Measurements from ENCODE around the gene BTF3.

The BTF3 gene

DNA sequence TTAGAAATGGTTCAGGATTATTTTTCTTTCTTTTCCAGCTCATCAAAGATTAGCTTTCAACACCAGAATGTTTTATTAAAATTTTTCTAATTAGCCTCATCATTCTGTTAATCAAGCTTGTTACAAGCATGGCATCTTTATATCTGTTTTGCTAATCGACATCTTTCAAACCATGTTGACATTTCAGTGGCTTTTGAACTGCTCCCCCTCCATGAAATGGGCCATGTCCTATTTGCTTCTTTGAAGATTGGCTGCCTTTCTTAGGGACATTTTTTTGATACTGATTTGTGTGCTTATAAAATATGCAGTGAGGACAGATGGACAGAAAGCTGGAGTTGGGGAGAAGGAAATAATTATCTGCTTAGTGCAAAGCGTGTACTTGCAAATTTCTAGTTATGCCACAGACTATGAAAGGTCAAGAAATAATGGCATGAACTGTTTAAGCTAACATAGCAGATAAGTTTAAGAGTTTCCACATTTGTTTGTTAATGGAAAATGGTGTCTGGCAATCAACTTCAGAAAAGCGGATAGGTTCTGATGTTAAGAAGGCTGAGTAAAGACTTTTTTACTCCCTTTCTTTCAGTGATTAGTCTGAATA lies 27.5 kb downstream of the BTF3 start:
- no peak for DNase-seq

DNA sequence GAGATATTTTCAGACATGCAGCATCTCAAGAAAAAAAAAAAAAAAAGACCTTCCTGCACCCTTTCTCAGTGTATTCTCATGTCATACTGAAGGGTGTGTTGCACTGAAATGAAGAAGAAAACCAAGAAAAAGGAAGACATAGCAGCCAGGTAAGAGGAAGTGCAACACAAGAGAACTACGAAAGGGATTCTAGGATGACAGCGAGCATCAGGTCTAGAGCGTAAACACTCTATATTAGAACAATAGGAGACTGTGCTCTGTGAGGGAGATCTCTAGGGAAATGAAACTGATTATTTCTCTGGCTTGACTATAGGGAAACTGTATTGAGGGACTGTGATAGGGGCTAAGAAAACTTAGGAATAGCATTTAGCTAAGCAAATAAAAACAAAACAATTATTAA lies 30.0 kb downstream of the BTF3 start:
- DNase-seq: no peak

DNA sequence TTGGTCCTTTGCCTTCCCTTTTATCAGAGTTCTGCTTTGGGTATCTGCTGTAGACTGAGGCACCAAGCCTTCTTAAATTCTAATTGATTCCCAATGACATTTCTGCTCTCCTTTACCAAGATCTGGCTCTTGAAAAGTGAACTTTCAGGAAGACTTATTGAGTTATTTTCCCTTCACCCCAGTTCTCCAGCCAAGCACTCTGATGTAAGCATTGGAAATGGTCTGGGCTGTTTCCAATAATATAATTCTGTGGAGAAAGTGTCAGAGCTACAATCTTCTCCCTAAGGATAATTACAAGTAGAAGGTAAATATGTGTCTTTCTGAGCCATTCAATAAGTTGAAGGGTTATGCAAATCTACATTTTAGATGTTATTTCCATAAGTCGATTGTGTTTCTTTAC lies 30.8 kb downstream of the BTF3 start:
- DNase-seq: no peak

DNA sequence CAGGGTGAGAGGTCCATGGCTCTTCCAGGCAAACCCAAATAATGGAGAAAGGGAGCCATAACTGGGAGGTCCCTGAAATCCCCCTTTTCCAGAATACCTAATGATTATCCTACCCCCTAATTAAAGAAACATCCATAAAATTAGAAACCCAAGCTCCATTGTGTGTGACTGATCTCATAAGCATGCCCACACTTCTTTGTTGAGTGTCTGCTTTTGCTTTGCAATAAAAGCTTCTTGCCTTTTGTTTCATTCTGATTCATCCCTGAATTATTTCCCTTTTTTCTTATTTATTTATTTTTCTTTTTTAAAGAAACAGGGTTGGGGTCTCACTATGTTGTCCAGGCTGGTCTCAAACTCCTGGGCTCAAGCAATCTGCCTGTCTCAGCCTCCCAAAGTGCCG lies 33.1 kb downstream of the BTF3 start:
- DNase-seq: no peak

DNA sequence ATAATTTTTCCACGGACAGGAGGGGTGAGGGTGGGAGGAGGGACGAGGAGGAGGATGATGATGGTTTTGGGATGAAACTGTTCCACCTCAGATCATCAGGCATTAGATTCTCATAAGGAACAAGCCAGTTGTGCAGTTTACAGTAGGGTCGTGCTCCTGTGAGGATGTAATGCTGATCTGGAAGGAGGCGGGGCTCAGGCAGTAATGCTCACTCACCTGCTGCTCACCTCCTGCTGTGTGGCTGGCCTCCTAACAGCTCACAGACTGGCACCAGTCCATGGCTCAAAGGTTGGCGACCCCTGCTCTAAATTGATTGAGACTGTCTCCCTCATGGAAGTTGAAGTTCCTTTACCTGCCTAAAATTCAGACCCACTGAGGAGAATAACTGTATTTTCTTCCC lies 34.0 kb downstream of the BTF3 start:
- DNase-seq: no peak

DNA sequence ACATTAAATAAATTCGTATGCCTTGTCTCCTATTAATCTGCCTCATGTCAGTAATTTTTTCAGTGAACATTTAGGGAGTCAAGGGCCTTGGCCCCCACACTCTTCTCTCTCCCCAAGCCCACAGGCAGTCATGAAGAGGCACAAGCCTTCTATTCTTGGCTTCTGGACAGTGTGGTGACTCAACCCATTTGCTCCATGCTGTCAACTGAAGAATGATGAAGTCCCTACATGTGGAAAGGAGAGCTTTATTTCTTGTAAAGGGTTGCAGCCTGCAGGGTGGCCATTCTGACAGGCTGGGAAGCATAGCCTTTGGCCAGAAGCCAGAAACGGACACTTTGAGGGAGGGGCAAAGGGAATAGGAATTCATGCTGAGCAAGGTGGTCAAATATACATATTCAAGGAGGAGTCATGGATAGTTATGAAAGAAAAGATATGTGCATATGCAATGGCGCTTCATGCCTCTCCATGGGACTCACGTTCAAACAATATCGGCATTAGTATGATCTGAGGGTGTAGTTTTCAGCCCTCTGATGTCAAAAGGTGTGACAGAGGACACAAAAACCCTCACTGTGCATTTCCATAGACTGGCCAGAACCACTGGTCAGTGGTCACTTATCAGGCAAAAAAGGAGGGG lies 35.9 kb downstream of the BTF3 start:
- DNase-seq: no peak

DNA sequence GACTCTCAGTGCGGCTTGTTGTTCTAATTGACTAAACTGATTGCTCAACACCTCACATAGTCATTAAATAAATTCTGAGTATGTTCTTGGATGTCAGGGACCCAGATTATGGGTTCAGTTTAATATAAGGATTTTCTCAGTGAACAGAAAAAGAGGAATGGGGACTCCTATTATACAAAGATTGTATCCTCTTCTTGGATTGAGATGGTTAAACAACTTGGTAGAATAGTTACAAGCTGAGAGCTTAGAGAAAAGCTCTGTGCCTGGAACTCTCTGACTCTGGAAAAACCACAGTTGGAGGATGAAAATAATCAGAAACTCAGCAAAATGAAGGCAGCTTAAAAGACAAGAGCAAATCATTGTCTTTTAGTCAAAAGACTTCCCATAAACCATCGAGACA lies 36.7 kb downstream of the BTF3 start:
- DNase-seq: no peak

DNA sequence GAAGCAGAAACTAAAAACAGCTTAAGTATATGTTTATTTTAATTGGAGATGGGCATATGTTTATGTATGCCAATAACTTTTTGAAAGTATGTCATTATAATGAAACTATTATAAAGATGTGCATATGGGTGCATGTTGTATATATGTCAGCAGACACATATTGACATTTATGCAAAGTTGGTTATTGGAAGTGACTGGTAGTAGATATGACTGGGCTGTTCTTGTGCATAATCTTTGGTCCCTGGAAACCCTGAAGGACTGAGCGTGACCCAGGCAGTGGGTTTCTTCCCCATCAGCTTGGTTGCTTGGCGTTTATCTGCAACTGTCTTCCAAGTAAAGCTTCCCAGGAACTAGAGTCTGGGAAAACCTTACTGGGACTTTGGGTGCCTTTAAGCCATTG lies 41.5 kb downstream of the BTF3 start:
- DNase-seq: no peak

DNA sequence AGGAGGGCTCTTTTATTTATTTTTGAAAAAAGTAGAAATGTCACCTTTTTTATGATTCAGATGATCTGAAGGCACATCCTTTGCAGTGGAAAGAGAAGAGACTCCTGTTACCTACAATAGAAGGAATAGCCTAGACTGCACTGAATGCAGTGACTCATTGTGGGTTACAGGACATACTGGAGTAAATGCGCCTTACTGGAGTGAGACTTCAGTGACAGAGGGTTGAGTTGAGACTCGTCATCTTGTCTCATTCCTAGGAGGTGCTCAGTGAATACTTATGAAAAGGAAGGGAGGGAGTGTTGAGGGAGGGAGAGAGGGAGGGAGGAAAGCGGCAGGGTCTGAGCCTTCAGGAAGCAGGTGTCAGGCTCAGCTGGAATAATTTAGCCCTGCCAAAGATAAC lies 42.0 kb downstream of the BTF3 start:
- DNase-seq: no peak

DNA sequence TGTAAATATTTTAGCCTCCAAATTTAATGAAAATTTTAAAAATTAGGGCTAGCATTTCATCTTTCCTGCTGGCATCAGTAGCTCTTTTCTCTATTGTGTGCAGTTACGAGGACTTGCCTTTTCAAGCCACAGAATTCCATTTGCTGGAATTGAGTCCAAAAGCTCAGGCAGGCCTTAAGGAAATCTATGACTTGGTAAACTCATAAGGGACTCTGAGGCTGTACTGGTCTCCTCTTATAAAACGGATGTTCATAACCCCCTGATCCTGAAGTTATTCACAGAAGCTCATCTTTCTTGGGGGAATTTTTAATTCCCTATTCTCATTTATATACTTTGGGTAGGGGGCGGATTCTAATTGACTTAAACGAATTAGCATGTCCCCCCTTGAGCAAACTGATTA lies 43.8 kb downstream of the BTF3 start:
- DNase-seq: no peak

DNA sequence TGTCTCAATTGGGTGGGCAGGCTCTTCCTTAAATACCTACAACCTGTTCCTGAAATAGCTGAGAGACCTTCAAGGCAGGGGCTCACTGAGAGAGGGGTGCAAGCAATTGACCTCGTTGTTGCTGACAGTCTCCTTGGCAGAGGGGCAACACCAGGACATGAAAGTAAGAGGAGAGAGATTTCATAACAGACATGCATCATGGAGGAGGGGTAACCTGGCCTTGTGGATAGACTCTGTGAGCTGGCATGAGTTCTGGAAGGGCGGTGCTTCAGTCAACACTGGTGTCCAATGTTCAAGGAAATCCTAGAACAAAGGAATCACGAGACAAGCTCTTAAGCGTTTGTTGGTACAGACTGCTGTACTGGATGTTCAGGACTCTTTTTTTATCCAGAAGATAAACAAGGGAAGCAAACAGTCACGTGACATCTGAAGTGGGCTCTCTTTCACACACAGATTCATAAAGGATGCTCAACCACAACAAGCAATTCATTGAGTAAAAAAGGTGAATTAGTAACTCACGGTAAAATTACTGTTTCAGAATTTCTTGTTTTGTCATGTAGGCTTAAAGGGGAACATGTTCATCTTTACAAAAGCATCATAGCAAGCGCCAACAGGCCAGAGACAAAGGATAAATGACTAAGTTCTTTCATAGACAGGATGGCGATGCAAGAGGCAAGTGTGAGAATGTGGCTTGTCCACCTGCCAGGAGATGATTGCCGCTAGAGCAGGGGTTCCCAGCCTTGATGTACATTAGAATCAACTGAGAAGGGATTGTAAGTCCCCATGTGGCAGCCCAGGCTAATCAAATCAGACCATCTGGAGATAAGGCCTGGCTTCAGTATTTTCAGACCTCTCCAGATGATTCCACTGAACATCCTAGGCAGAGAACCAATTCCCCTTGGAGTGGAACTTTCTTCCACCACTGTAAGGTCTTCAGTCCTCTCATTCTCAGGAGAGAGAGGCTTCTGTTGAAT lies 46.5 kb downstream of the BTF3 start:
- no peak for DNase-seq

DNA sequence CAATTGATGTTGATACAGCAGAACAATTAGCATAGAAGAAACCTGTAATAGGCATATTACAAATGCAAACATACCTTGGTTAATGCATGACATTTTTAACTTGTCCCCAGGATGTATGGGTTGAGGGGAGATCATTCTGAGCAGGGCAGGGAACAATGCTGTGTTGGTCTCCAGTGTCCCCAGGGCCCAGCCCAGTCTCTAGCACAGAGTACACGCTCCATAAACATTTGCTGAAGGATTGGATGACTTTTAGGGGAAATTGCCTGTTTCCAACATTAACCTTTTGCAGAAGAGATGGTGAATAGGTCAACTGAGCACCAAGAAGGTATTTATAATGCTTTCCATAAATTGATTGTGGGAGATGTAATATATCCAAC lies 47.1 kb downstream of the BTF3 start:
- no peak for DNase-seq

DNA sequence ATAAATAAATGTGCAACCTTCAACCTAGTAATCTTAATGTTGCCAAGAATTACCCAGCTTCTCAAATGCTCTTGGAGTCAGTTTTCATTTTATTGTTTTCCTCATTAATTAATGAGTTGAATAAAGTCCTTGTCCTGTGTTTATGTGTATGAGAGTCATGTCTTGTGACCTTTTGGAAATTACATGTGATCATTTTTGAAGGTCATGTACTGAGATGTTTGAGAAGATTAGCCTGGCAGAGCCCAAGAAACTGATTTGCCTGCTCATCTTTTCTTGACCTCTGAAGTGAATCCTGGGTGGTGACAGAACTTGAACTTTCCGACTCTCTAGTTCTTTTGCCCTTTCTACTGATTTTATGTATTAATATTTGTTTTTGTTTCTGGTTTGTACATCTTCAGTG lies 51.8 kb downstream of the BTF3 start:
- DNase-seq: no peak

DNA sequence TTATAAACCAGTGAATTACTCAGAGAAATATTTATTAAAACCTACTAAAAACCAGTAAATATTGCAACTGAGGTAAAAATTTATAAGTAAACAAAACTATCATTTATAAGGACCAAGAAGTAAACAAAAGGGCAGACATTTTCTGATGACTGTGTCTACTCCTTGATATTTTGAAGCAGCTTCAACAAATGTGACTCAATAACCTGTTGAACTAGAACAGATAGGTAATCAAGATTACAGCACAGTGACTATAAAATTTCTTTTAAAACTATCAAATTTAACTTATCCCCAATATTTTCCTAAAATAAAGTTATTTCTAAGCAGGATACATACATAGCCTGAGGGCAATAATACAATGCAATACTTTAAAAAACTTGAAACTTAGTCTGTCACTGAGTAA lies 54.4 kb downstream of the BTF3 start:
- no peak for DNase-seq
